ENCODE data around the gene TMEM50A.
"Not testable (repeated sequence)": the region's sequence is repeated elsewhere in the genome, so short reads cannot be mapped to it uniquely, and the experiment has no call there.

TMEM50A gene

DNA sequence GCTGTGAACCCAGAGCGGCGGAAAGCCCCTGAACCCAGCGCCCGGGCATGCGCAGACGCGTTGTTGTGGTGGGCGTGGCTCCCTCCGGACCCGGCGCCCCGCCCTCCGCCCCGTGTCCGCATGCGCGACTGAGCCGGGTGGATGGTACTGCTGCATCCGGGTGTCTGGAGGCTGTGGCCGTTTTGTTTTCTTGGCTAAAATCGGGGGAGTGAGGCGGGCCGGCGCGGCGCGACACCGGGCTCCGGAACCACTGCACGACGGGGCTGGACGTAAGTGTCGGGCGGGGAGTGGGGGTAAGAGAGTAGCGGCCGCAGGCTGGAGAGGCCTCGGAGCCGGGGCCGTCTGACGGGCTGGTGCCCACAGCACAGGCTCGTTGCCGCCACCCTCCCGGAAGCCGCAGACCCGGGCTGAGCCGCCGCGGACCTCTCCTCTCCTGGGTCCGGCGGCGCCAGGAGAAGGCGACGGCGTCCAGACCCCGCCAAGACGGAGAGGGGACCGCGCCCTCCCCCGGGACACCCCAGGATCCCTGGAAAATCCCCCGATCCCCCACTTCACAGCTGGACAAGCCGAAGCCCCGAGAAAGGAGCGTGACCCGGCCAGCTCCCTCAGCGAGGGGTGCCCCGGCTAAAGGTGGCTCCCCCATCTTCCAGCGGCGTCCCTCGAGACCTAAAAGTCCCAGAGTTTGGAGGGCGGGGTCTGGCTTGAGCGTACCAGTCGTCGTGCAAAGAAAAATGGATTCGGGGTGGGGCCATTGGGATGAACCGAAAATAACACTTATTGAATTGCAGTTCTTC is at the start of gene TMEM50A:
TMEM50A (plus strand) TSS at position 147 of the 794 bp plus-strand sequence. CDS start 2,153 bp downstream, outside the sequence.
- peak; percentile 85 for DNase-seq (ENCODE audit: low read depth)
- TF ChIP-seq, protein P1, sequence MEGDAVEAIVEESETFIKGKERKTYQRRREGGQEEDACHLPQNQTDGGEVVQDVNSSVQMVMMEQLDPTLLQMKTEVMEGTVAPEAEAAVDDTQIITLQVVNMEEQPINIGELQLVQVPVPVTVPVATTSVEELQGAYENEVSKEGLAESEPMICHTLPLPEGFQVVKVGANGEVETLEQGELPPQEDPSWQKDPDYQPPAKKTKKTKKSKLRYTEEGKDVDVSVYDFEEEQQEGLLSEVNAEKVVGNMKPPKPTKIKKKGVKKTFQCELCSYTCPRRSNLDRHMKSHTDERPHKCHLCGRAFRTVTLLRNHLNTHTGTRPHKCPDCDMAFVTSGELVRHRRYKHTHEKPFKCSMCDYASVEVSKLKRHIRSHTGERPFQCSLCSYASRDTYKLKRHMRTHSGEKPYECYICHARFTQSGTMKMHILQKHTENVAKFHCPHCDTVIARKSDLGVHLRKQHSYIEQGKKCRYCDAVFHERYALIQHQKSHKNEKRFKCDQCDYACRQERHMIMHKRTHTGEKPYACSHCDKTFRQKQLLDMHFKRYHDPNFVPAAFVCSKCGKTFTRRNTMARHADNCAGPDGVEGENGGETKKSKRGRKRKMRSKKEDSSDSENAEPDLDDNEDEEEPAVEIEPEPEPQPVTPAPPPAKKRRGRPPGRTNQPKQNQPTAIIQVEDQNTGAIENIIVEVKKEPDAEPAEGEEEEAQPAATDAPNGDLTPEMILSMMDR (conservative IDR thresholded peaks at IDR 0.05; ENCODE audit: low read depth, low read length) = no peak
- peak within 1 kb of the TSS; percentile 97 for H3K4me3 ChIP-seq (ENCODE audit: low read depth, low read length)

DNA sequence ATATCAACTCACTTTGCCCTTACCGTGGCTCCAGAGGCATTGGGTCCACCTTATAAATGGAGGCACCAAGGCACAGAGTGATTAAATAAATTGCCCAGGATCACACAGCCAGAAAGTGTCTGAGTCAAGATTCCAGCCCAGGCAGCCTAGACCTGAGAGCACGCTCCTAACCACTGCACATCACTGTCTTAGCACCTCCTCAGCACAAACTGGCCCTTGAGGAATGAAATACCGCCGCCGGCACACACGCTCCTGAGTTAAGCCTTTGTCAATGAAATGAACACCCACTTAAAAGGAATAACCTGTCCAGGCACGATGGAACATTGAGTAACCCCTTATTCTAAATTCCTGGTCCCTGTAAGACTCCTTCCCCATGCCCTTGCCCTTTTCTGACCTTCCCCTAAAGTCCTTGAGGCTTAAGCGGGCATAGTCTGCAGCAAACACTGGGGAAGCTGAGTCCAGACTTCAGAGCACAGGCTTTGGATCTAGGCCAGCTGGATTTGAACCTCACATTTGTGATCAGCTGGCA is 49.5 kb upstream of the TMEM50A start:
- not testable (repeated sequence) for DNase-seq (ENCODE audit: low read depth); H3K4me3 ChIP-seq (ENCODE audit: low read depth, low read length)

DNA sequence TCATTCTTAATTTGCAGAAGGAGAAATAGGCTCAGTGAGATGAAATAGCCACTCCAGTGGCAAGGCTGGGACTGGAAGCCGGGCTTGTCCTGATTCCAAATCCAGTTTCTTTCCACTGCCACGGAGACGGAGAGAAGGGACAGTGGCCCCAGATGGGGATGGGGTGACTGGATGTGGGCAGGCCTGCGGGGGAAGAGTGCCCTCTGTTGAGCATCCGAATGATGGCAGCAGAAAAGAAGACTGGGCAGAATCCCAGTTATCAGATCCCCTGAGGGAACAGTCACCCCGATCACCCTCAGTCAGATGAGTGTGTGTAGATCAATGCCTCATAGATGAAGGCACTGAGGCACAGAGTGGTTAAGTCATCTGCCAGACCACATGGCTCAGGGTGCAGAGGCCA is 48.1 kb upstream of the TMEM50A start:
- not testable (repeated sequence) for H3K4me3 ChIP-seq (ENCODE audit: low read depth, low read length); DNase-seq (ENCODE audit: low read depth)
- TF ChIP-seq, protein P1 (conservative IDR thresholded peaks at IDR 0.05; ENCODE audit: low read depth, low read length) = peak; percentile 19

DNA sequence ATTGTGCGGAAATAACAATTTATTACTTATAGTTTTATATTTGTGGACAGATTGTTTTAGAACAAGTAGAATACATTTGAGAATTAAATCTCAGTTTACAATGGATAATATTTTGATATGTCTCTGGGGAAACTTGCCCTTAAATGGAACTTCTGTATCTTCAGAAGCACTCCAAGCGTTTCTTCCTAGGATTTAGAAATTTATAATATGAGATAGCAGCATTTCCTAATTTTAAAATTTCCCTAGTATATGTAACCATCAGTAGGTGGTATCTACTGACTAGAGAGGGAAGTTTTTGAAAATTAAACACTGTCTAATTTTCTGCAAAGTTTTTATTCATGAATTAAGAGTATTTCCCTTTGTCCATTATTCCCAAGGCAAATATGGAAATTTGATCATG is 44.7 kb upstream of the TMEM50A start:
- DNase-seq (ENCODE audit: low read depth); H3K4me3 ChIP-seq (ENCODE audit: low read depth, low read length): not testable (repeated sequence)

DNA sequence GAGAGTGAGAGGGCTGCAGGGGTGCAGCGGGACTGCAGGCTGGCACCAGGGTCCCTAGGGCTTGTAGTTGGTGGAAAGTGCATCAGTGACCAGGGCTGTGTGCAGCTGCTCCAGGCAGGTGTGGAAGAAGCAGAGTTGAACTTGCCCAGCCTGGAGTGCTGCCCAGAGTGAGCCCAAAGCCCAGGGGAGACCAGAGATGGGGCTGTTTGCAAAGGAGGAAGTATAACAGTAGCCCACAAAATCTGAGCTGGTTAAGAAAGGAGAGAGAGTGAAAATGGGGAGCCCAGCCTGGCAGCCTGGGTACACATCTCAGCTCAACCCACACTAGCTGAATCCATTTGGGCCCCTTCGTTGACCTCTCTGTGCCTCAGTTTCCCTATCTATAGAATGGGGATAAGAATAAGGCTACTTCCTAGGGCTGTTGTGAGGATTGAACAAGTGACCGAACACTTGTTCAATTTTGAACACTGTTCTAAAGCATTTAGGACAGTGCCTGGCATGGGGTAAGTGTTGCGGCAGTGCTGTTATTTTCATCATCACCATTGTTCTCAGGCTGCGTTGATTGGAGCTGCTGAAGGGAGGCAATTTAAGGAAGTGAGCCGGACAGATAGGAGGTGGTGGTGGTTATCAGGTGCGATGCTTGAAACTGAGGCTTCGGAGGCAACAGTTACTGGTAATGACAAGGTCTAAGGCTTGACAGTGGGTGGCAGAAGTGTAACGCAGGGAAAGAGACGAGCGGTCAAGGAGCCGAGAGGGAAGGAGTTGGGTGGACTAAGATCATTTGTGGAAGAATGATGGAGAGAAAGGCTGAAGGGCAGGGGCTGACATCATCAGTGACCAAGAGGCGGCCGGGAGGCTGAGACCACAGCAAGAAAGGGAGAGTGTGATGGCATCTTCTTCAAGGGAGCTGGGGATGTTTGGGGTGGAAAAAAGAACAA is 43.0 kb upstream of the TMEM50A start:
- not testable (repeated sequence) for H3K4me3 ChIP-seq (ENCODE audit: low read depth, low read length); DNase-seq (ENCODE audit: low read depth)

DNA sequence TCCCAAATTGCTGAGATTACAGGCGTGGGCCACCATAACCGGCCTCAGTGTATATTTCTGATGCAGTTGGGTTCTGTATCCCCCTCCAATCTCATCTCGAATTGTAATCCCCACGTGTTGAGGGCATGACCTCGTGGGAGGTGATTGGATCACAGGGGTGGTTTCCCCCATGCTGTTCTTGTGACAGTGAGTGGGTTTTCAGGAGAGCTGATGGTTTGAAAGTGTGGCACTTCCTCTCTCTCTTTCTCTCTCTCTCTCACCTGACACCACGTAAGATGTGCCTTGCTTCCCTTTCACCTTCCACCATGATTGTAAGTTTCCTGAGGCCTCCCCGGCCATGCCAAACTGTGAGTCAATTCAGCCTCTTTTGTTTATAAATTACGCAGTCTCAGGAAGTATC is 41.6 kb upstream of the TMEM50A start:
- H3K4me3 ChIP-seq (ENCODE audit: low read depth, low read length); DNase-seq (ENCODE audit: low read depth): not testable (repeated sequence)

DNA sequence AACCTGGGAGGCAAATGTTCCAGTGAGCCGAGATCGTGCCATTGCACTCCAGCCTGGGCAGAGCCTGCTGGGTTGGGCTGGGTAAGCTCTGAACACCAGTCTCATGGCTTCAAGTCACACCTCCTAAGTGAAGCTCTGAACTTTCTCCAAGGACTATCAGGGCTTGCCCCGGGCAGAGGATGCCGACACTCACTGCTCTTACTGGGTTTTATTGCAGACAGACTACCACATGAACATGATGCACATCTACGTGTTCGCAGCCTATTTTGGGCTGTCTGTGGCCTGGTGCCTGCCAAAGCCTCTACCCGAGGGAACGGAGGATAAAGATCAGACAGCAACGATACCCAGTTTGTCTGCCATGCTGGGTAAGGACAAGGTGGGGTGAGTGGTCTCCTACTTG is 37.4 kb upstream of the TMEM50A start:
- DNase-seq (ENCODE audit: low read depth) = not testable (repeated sequence)

DNA sequence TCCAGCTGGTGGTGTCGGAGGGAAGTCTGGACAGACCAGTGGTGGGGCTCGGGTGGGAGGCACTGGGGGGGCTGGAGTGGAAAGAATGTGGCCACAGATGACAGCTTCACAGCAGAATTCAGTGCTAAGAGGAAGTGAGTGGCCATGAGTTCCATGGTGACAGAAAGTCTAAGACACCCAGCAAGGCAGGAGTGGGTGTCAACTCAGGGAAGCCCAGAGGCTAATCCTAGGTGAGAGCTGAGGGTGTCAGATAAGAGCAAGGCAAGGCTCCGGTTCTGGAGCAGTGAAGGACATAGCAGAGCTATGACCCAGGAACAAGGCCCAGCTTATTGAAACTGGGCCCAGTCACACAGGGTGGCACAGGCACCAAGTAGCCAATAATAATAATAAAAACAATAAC is 35.8 kb upstream of the TMEM50A start:
- not testable (repeated sequence) for DNase-seq (ENCODE audit: low read depth); H3K4me3 ChIP-seq (ENCODE audit: low read depth, low read length)

More for the DNA sequence above, 37.4 kb upstream of the TMEM50A start:
- not testable (repeated sequence) for H3K4me3 ChIP-seq (ENCODE audit: low read depth, low read length)

DNA sequence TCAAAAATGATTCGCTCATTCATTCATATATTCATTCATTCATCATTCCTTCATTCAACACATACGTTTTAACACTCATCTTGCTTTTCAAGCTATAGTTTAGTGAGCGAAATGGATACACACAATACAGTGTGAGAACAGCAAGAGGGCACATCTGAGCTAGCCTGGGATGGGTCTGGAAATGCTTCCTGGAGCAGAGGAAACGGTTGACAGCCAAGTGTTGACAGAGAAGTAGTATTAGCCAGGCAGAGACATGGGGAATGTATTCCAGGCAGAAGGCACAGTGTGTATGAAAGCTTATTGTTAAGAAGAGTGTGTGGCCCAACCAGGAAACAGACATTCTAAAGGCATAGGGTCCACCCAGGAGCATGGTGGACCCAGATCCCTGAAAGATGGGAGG is 33.2 kb upstream of the TMEM50A start:
- TF ChIP-seq, protein P1 (conservative IDR thresholded peaks at IDR 0.05; ENCODE audit: low read depth, low read length) = peak; percentile 1
- DNase-seq (ENCODE audit: low read depth) = peak; percentile 20
- not testable (repeated sequence) for H3K4me3 ChIP-seq (ENCODE audit: low read depth, low read length)

DNA sequence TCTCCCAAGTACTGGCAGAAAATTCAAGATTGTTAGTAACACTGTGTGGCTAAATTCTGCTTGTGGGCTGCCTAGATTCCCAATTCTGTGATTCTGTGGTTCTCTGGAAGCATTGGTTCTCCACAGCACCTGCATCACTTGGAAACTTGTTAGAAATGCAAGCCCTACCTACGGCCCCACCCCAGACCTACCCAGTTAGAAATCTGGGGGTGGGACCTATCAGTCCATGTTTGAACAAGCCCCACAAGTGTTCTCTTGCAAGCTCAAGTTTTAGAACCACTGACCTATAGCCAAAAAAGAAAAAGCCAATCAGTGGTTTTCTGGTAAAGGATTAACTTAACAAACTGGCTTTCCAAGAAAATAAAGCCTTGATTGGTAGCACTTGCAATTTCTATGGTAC is 30.0 kb upstream of the TMEM50A start:
- H3K4me3 ChIP-seq (ENCODE audit: low read depth, low read length); DNase-seq (ENCODE audit: low read depth): not testable (repeated sequence)

DNA sequence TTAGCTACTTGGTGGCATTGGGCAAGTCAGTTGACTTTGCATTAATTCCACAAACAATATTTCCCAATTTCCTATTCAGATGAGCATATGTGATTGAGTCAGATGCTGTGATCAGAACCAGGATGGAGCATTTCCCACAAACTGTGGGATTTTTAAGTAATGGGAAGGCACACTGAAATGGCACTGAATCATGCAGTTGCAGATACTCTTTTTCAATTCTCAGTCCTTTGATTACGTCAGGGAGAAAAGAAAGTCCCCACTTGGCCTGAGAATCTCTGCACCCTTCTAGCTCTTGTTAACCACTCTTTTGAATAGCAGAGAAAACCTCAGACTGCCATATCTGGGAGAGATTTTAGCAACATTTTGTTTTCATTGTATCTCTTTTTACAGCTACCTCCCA is 29.0 kb upstream of the TMEM50A start:
- peak; percentile 9 for DNase-seq (ENCODE audit: low read depth)
- not testable (repeated sequence) for H3K4me3 ChIP-seq (ENCODE audit: low read depth, low read length)

DNA sequence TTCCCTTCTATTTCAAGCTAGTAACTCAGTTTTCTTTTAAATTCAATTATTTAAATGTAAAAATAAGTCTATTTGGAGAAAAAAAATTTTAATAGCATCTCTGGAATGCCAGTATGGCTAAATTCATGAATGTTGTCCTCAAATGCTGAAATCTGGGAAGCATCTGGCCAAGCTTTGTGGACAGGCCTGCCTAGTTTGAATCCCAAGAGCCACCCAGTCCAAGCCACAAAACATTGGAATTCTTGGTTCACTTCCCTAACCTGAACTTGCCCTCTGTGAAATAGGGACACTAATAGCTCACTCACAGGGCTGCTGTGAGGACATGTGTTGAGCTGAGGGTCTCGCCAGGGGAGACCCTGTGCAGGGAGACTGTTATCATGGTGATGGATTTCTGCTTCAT is 28.6 kb upstream of the TMEM50A start:
- H3K4me3 ChIP-seq (ENCODE audit: low read depth, low read length); DNase-seq (ENCODE audit: low read depth): not testable (repeated sequence)

DNA sequence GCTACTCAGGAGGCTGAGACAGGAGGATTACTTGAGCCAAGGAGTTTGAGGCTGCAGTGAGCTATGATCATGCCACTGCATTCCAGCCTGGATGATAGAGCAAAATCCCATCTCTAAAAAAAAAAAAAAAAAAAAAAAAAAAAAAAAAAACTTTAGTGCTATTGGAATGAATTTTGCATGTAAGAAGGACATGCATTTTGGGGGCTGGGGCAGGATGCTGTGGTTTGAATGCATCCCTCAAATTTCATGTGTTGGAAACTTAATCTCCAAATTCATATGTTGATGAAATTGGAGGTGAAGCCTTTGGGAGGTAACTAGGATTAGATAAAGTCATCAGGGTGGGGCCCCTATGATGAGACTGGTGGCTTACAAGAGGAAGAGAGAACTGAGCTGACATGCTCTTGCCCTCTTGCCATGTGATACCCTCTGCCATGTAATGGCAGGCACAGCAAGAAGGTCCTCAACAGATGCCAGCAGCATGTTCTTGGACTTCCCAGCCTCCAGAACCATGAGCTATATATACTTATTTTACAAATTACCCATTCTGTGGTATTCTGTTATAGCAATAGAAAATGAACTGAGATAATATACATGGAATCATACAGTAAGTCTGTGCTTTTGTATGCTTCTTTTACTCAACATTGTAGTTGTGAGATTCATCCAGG is 25.2 kb upstream of the TMEM50A start:
- not testable (repeated sequence) for H3K4me3 ChIP-seq (ENCODE audit: low read depth, low read length); DNase-seq (ENCODE audit: low read depth)

DNA sequence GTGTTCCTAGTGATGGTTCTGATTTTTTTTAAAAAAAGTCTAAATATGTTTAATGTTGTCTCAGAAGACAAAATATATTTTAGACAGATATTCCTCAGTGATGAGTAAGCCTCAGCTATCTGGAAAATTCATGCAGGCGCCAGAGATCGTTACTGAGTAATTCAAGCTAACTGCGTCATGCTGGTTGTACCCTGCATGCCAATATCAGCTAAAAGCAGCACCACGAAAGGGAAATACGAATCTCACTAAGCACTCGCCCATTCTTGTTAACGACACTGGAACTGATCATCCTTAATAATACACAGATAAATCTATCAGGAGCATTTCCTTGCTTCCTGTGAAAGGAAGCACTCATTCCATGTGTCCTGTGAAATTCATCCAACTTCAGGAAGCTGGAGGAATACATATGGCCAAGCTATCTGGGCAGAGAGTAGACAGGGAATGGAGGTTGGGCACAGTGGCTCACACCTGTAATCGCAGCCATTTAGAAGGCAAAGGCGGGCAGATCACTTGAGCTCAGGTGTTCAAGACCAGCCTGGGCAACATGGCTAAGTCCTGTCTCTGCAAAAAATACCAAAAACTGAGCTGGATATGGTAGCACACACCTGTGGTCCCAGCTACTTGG is 17.7 kb upstream of the TMEM50A start:
- H3K4me3 ChIP-seq (ENCODE audit: low read depth, low read length) = not testable (repeated sequence)
- DNase-seq (ENCODE audit: low read depth) = peak; percentile 92

Measured in choroid plexus epithelial cell (primary cell).